Measurements from ENCODE around the gene OR52E1. TPM values are rescaled to one million over a fixed set of nuclear protein-coding genes. Genes with fewer than 3 reads are reported as not detected.

The OR52E1 gene
- total and polyA plus RNA-seq, 2 of the 4 experiments (the other 2 are of a cell fraction), result not detected

- POLR2A ChIA-PET (ENCODE audit: unreplicated experiment), result no interaction called here
- Histone ChIP-seq H3K27me3 (ENCODE audit: control insufficient read depth, insufficient read depth, low read length) (no peaks in the 10 kb centered on the region), H3K79me1 (ENCODE audit: low read depth in 1 of 2, low read length in 2 of 2) (no peaks in the 10 kb centered on the region), H2BK15ac (ENCODE audit: low read depth, low read length) (no peak overlapping the region), H2AK5ac (ENCODE audit: low read depth, low read length) (no peak overlapping the region), H3K4me3 (ENCODE audit: insufficient read depth, low read depth, low read length) (no peak overlapping the region), H4K20me1 (ENCODE audit: insufficient read depth, low read length) (no peaks in the 10 kb centered on the region), H4K8ac (ENCODE audit: low read depth in 2 of 2, low read length in 2 of 2) (no peak overlapping the region), H3K36me3 (ENCODE audit: control insufficient read depth, insufficient read depth, low read length) (no peaks in the 10 kb centered on the region), H3K56ac (ENCODE audit: extremely low read depth, insufficient read depth, low read length) (no peak overlapping the region), H3K4me2 (ENCODE audit: low read depth, low read length) (no peak overlapping the region), H2BK20ac (ENCODE audit: low read depth, low read length) (no peak overlapping the region), H4K91ac (ENCODE audit: insufficient read depth, low read depth, low read length) (no peak overlapping the region), H3K23ac (ENCODE audit: low read depth, low read length) (no peak overlapping the region), H2AK9ac (replicated peaks; ENCODE audit: low read depth, low read length, poor library complexity) (no peak overlapping the region), H3K27ac (ENCODE audit: insufficient read depth, low read length) (no peak overlapping the region), H3K18ac (ENCODE audit: low read depth, low read length) (no peak overlapping the region), H3K4me1 (ENCODE audit: control insufficient read depth, insufficient read depth, low read length) (no peaks in the 10 kb centered on the region), H2BK120ac (ENCODE audit: low read depth, low read length) (no peak overlapping the region), H3K9ac (ENCODE audit: low read depth, low read length) (no peak overlapping the region), H3K4ac (ENCODE audit: low read depth, low read length) (no peak overlapping the region), H2AFZ (replicated peaks; ENCODE audit: low read length, poor library complexity) (no peak overlapping the region), H3K9me3 (ENCODE audit: control insufficient read depth, insufficient read depth, low read length) (no peaks in the 10 kb centered on the region), H4K5ac (ENCODE audit: low read depth, low read length) (no peak overlapping the region), H2BK5ac (ENCODE audit: low read depth, low read length, poor library complexity, severe bottlenecking) (no peak overlapping the region), H3K9me1 (ENCODE audit: insufficient read depth, low read length) (no peaks in the 10 kb centered on the region), H3K14ac (replicated peaks; ENCODE audit: low read depth, low read length) (no peak overlapping the region)
- DNase-seq, result no peak
- no TSS peak for BruUV-seq (replicated peaks)
- intact Hi-C loops (cut with micrococcal nuclease) (no loop called here), dilution Hi-C loops (cut with HindIII; ENCODE audit: low sequenced_read_pairs, unreplicated experiment) (no loop called here), in situ Hi-C loops (cut with MboI; ENCODE audit: low sequenced_read_pairs) (no loop called here)
- no peak for ATAC-seq (ENCODE audit: low read depth)
- no CpG with 5 or more reads among the region's 2 CpGs for WGBS, 2 experiments (ENCODE audit: extremely low coverage in 2 of 2, insufficient read length in 1 of 2)
- TF ChIP-seq USF2 (IDR thresholded peaks at IDR 0.05; ENCODE audit: low read depth, low read length) (no peak), RFX5 (IDR thresholded peaks at IDR 0.05; ENCODE audit: low read depth, low read length) (no peak), CEBPB (IDR thresholded peaks at IDR 0.05; ENCODE audit: low read depth, low read length) (no peak), FOS (IDR thresholded peaks at IDR 0.05; ENCODE audit: low read depth, low read length) (no peak), MAZ (IDR thresholded peaks at IDR 0.05; ENCODE audit: borderline replicate concordance, low read depth, low read length) (no peak), RCOR1 (IDR thresholded peaks at IDR 0.05; ENCODE audit: insufficient replicate concordance, low read length) (no peak), MAFK (IDR thresholded peaks at IDR 0.05; ENCODE audit: low read depth, low read length) (no peak), SMC3 (IDR thresholded peaks at IDR 0.05; ENCODE audit: low read depth, low read length) (no peak), CHD1 (IDR thresholded peaks at IDR 0.05; ENCODE audit: low read depth, low read length) (no peak), NFE2L2 (IDR thresholded peaks at IDR 0.05; ENCODE audit: low read depth, low read length) (no peak)
- TF ChIP-seq, protein P1, sequence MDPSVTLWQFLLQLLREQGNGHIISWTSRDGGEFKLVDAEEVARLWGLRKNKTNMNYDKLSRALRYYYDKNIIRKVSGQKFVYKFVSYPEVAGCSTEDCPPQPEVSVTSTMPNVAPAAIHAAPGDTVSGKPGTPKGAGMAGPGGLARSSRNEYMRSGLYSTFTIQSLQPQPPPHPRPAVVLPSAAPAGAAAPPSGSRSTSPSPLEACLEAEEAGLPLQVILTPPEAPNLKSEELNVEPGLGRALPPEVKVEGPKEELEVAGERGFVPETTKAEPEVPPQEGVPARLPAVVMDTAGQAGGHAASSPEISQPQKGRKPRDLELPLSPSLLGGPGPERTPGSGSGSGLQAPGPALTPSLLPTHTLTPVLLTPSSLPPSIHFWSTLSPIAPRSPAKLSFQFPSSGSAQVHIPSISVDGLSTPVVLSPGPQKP (IDR thresholded peaks at IDR 0.05; ENCODE audit: borderline replicate concordance, low read depth, low read length), result no peak
- CTCF ChIA-PET, result no interaction called here
These were observed 32.7 kb upstream of the OR52E1 start for GRCh38 chr11:5036669-5037068.
